Activated B cell treated with CpG ODN at 0.5 μM for 24 hours (primary cell): ENCODE data around the gene LRRC1. TPM values are rescaled to one million over a fixed set of nuclear protein-coding genes. Genes with fewer than 3 reads are reported as not detected.
"Not testable (repeated sequence)": the region's sequence is repeated elsewhere in the genome, so short reads cannot be mapped to it uniquely, and the experiment has no call there.

ENCODE experiments used
- ATAC-seq: fragments of 200-7000 bp; cut with Tn5 transposase; one replicate; pipeline ENCODE4 v1.10.0; 2021; ENCODE audit warnings: low read depth, mild to moderate bottlenecking, moderate library complexity
- CTCF ChIA-PET: fragments of 350-600 bp; sonication (Branson Sonifier 250); formaldehyde crosslinking; loops from one replicate; lab custom pipeline; 2021; ENCODE audit warnings: antibody characterized with exemption; lab: Charles Lee
- POLR2A ChIA-PET: fragments of 350-600 bp; sonication (Branson Sonifier 250); formaldehyde crosslinking; loops from one replicate; lab custom pipeline; 2021; ENCODE audit warnings: antibody characterized with exemption; lab: Charles Lee
- DNase-seq: peaks from one replicate; pipeline ENCODE4 v3.0.0; 2022
- H3K27ac Mint-ChIP-seq: one replicate; pipeline ENCODE4 v1.8.0; 2020; ENCODE audit warnings: mixed read lengths
- H3K27me3 Mint-ChIP-seq: one replicate; pipeline ENCODE4 v1.8.0; 2021; ENCODE audit warnings: mixed read lengths
- H3K36me3 Mint-ChIP-seq: one replicate; pipeline ENCODE4 v1.8.0; 2021; ENCODE audit warnings: low read depth, mixed read lengths
- H3K4me1 Mint-ChIP-seq: one replicate; pipeline ENCODE4 v1.8.0; 2021; ENCODE audit warnings: mixed read lengths
- H3K4me3 Mint-ChIP-seq: one replicate; pipeline ENCODE4 v1.8.0; 2020; ENCODE audit warnings: mild to moderate bottlenecking, mixed read lengths
- H3K9me3 Mint-ChIP-seq: one replicate; pipeline ENCODE4 v1.8.0; 2020; ENCODE audit warnings: mixed read lengths
- intact Hi-C: fragments of 100-400 bp; cut with micrococcal nuclease; formaldehyde crosslinking; loops from one replicate; pipeline ENCODE4 v1.15.1; 2024
- total RNA-seq: library from RNA; stranded (reverse); gene quantifications from 2 replicates; pipeline ENCODE4 v1.2.3, GENCODE V29; 2022
- TF ChIP-seq, protein P1 (sequence below): fragments of 200-600 bp; IDR thresholded peaks from one replicate; pipeline ENCODE4 v1.8.0; 2022; ENCODE audit warnings: antibody characterized with exemption, mild to moderate bottlenecking

LRRC1 gene
- total RNA-seq, 1 donor from 2014 or later: 4.7 TPM

DNA sequence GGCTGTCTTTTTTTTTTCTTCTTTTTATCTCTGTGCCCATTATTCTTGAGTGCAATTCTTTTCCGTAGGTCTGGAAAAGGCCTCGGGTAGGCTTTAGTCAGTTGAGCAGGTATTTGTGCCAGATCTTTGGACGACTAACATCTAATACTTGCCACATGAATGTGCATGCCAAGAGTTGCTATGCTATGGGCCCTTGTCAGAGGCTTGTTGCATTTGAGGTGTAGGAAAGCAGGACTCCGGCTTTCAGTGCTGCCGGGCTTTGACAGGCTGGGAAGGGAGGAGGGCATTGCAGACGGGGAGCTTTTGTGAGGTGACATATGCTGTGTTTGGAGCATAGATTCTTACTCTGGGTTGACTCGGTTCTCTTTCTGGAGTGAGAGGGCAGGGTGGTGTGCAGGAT, 10.2 kb downstream of the LRRC1 start:
- Mint-ChIP-seq H3K9me3 (no peaks in the 10 kb centered on the region), H3K27me3 (no peaks in the 10 kb centered on the region), H3K4me3 (no peak overlapping the region), H3K27ac (no peak overlapping the region), H3K36me3 (no peaks in the 10 kb centered on the region), H3K4me1 (peaks cover 8% of the 10 kb centered on the region)
- ATAC-seq (no peak), DNase-seq (no peak)
- ChIA-PET CTCF (no interaction called here), POLR2A (no interaction called here)
- TF ChIP-seq, protein P1, sequence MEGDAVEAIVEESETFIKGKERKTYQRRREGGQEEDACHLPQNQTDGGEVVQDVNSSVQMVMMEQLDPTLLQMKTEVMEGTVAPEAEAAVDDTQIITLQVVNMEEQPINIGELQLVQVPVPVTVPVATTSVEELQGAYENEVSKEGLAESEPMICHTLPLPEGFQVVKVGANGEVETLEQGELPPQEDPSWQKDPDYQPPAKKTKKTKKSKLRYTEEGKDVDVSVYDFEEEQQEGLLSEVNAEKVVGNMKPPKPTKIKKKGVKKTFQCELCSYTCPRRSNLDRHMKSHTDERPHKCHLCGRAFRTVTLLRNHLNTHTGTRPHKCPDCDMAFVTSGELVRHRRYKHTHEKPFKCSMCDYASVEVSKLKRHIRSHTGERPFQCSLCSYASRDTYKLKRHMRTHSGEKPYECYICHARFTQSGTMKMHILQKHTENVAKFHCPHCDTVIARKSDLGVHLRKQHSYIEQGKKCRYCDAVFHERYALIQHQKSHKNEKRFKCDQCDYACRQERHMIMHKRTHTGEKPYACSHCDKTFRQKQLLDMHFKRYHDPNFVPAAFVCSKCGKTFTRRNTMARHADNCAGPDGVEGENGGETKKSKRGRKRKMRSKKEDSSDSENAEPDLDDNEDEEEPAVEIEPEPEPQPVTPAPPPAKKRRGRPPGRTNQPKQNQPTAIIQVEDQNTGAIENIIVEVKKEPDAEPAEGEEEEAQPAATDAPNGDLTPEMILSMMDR: no peak
- intact Hi-C loops: no loop called here

DNA sequence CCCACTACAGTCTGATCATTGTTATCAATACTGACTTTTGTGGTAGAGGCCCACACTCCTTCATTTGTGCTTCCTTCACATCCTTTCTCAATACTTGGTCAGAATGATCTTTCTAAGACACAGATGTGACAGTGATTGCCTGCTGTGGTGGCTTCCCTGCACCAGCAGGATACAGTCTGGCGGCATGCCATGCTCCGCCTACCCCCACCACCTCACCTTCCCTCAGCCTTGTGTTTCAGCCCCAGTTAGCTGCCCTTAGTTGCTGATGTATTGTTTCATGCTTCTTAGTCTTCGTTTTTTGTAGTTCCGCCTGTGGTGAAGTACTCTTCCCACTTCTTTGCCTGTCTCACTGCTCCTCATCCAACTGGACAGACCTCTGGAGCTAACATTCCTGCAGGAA, 10.9 kb downstream of the LRRC1 start:
- TF ChIP-seq, protein P1: no peak
- Mint-ChIP-seq H3K4me3 (no peak overlapping the region), H3K27ac (no peak overlapping the region), H3K9me3 (no peaks in the 10 kb centered on the region), H3K36me3 (no peaks in the 10 kb centered on the region), H3K27me3 (no peaks in the 10 kb centered on the region), H3K4me1 (peaks cover 8% of the 10 kb centered on the region)
- intact Hi-C loops: no loop called here
- no peak for DNase-seq
- ChIA-PET CTCF (no interaction called here), POLR2A (no interaction called here)
- ATAC-seq: no peak

DNA sequence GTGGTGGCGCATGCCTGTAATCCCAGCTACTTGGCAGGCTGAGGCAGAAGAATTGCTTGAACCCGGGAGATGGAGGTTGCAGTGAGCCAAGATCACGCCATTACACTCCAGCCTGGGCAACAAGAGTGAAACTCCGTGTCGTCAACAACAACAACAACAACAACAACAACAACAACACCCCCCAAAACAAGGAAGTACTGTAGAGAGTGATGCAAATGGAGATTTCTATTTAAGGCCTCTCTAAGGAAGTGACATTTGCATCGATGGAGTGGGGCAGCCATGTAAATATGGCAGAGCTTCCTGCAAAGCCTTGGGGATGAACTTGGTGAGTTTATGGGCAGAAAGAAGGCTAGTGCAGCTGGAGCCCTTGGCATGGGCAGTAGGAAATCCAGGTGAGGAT, 12.8 kb downstream of the LRRC1 start:
- H3K9me3 Mint-ChIP-seq, H3K4me1 Mint-ChIP-seq, H3K36me3 Mint-ChIP-seq, ATAC-seq, H3K27me3 Mint-ChIP-seq, DNase-seq, CTCF ChIA-PET, H3K27ac Mint-ChIP-seq, POLR2A ChIA-PET, H3K4me3 Mint-ChIP-seq, intact Hi-C loops: not testable (repeated sequence)

DNA sequence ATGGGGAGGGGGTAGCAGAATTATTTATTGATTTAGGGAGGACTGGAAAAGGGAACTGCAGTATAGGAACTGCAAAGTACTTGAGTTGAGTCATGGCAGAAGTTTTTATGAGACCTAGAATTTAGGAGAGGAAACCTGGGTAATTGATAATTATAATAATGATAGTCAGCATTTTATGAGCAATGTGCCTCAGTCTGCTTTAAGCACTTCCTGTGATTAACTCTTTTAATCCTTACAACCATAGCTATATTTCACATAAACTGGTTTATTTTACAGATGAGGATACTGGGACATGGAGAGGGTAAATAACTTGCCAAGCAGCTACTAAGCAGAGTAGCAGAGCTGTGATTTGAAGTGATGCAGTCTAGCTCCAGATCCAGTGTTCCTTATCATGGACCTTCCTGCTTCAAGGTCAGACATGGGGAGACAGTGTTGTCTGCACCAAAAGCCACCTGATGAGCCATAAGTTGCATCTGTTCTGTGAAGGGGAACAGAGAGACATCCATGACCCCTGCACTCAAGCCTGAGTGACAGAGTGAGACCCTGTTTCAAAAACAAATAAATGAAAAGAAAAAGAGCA, 13.6 kb downstream of the LRRC1 start:
- ChIA-PET POLR2A (no interaction called here), CTCF (interaction anchor here (1.4 kb wide), 1 partner anchor 13 kb away, joined by 6 read pairs; the partner anchor contains the start of gene LRRC1)
- ATAC-seq: no peak

DNA sequence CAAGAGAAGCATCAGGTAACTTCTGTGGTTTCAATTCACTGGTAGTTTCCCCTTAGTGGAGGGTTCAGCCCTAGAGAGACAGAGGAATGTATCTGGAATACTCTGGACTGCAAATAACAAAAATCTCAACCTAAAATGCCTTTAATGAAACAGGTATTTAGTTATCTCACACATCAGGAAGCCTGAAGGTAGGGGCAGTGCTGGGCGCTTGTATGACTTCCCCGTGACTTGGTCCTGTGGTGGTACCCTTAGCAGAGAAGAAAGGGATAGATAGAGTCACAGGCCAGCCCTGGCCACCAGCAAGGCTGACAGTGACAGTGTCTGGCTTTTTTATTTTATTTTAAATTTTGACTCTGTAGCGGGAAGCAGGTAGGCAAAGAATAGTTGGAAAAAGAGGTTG, 14.9 kb downstream of the LRRC1 start:
- ChIA-PET CTCF (no interaction called here), POLR2A (no interaction called here)
- H3K27me3 Mint-ChIP-seq: no peaks in the 10 kb centered on the region
- intact Hi-C loops: no loop called here
- H3K36me3 Mint-ChIP-seq: no peaks in the 10 kb centered on the region
- DNase-seq: no peak
- ATAC-seq: no peak
- no peak overlapping the region for H3K27ac Mint-ChIP-seq
- peaks cover 20% of the 10 kb centered on the region for H3K4me1 Mint-ChIP-seq
- TF ChIP-seq, protein P1: no peak
- no peak overlapping the region for H3K4me3 Mint-ChIP-seq
- peaks cover 2% of the 10 kb centered on the region for H3K9me3 Mint-ChIP-seq

More for the DNA sequence above, 13.6 kb downstream of the LRRC1 start:
- intact Hi-C loops: no loop called here
- Mint-ChIP-seq H3K36me3 (no peaks in the 10 kb centered on the region), H3K27ac (no peak overlapping the region), H3K4me1 (peaks cover 15% of the 10 kb centered on the region), H3K27me3 (no peaks in the 10 kb centered on the region), H3K4me3 (no peak overlapping the region), H3K9me3 (peaks cover 2% of the 10 kb centered on the region)
- TF ChIP-seq, protein P1: no peak
- DNase-seq: no peak

DNA sequence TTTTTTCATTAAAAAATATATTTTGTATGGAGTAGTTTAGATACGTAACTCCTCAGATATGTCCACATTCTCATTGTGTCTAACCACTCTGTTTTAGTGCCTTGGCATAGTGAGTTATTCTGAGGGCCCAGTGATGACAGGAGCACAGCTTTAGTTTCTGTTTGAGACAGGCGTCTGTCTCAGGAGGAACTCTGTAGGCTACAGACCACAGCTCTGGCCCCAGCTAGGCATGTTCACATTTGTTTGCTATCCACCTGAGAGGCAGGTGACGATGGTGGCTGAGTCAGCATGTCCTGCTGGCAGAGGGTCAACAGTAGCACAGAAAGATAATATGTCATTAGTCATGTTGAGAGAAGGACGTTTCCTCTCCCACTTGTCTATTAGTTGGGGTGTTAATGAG, 16.3 kb downstream of the LRRC1 start:
- intact Hi-C loops: no loop called here
- ChIA-PET CTCF (no interaction called here), POLR2A (no interaction called here)
- no peak for ATAC-seq
- TF ChIP-seq, protein P1: no peak
- H3K4me3 Mint-ChIP-seq: no peak overlapping the region
- peaks cover 2% of the 10 kb centered on the region for H3K9me3 Mint-ChIP-seq
- no peaks in the 10 kb centered on the region for H3K36me3 Mint-ChIP-seq
- H3K4me1 Mint-ChIP-seq: peaks cover 20% of the 10 kb centered on the region
- H3K27me3 Mint-ChIP-seq: no peaks in the 10 kb centered on the region
- no peak overlapping the region for H3K27ac Mint-ChIP-seq
- DNase-seq: no peak
